HEK293 (cell line): ENCODE data around the gene SLC43A3.

Experiments used
- CTCF ChIA-PET: fragments of 350-600 bp; formaldehyde crosslinking; extraction: SDS; loops from one replicate; lab custom pipeline; 2021; ENCODE audit warnings: antibody characterized with exemption; lab: Yijun Ruan, JAX
- POLR2A ChIA-PET: fragments of 300-600 bp; formaldehyde crosslinking; extraction: SDS; loops from one replicate; lab custom pipeline; 2020; ENCODE audit warnings: antibody characterized with exemption, inconsistent platforms; lab: Yijun Ruan, JAX
- H3K27ac ChIP-seq: fragments of 200-500 bp; sonication (Bioruptor generic); 2 replicates; pipeline ENCODE4 v1.5.1; 2014; ENCODE audit warnings: low read depth, low read length, control low read depth, inconsistent platforms; ENCODE audit errors: extremely low read depth
- H3K36me3 ChIP-seq, 2 experiments: fragments of 200-500 bp in 1 of 2; sonication (Bioruptor generic) in 1 of 2; 1 replicate in 1 of 2; 2 replicates in 1 of 2; pipeline ENCODE4 v1.5.1; 2014 to 2017; ENCODE audit warnings: inconsistent platforms in 2 of 2, low read length in 2 of 2; ENCODE audit not compliant: control insufficient read depth in 2 of 2, insufficient read depth in 1 of 2
- H3K4me1 ChIP-seq: fragments of 200-500 bp; sonication (Bioruptor generic); 2 replicates; pipeline ENCODE4 v1.5.1; 2014; ENCODE audit warnings: mild to moderate bottlenecking, low read length, inconsistent platforms; ENCODE audit not compliant: control insufficient read depth, insufficient read depth
- H3K4me3 ChIP-seq: 2 replicates; pipeline ENCODE4 v1.5.1; 2011; ENCODE audit warnings: low read depth, mild to moderate bottlenecking, control low read depth, low read length, moderate library complexity
- H3K9me3 ChIP-seq: fragments of 200-500 bp; sonication (Bioruptor generic); 2 replicates; pipeline ENCODE4 v1.5.1; 2014; ENCODE audit warnings: low read depth, low read length, inconsistent platforms; ENCODE audit not compliant: control insufficient read depth, insufficient read depth
- GLIS1 ChIP-seq: fragments of 450-650 bp; formaldehyde crosslinking; IDR thresholded peaks from 2 replicates; pipeline ENCODE4 v1.5.1; 2016; ENCODE audit warnings: missing biosample characterization, missing genetic modification characterization
- PRDM1 ChIP-seq: fragments of 450-650 bp; formaldehyde crosslinking; IDR thresholded peaks from 2 replicates; pipeline ENCODE4; 2016; ENCODE audit warnings: missing biosample characterization, missing genetic modification characterization
- ZBTB1 ChIP-seq: fragments of 450-650 bp; formaldehyde crosslinking; IDR thresholded peaks from 2 replicates; pipeline ENCODE4 v1.5.1; 2016; ENCODE audit warnings: missing biosample characterization, missing genetic modification characterization
- ZBTB48 ChIP-seq: fragments of 450-650 bp; formaldehyde crosslinking; IDR thresholded peaks from 2 replicates; pipeline ENCODE4 v1.5.1; 2016; ENCODE audit warnings: missing biosample characterization, missing genetic modification characterization
- ZFP69B ChIP-seq: fragments of 450-650 bp; formaldehyde crosslinking; IDR thresholded peaks from 2 replicates; pipeline ENCODE4 v1.5.1; 2016; ENCODE audit warnings: missing biosample characterization, missing genetic modification characterization
- ZNF112 ChIP-seq: fragments of 450-650 bp; formaldehyde crosslinking; IDR thresholded peaks from 2 replicates; pipeline ENCODE4 v1.5.0; 2017; ENCODE audit warnings: missing biosample characterization, missing genetic modification characterization
- ZNF133 ChIP-seq: fragments of 450-650 bp; formaldehyde crosslinking; IDR thresholded peaks from 2 replicates; pipeline ENCODE4 v1.5.1; 2016; ENCODE audit warnings: missing biosample characterization, missing genetic modification characterization
- ZNF221 ChIP-seq: fragments of 450-650 bp; formaldehyde crosslinking; IDR thresholded peaks from 2 replicates; pipeline ENCODE4 v1.5.1; 2017; ENCODE audit warnings: missing biosample characterization, missing genetic modification characterization, borderline replicate concordance
- ZNF223 ChIP-seq: fragments of 450-650 bp; formaldehyde crosslinking; IDR thresholded peaks from 2 replicates; pipeline ENCODE4 v1.5.1; 2016; ENCODE audit warnings: missing biosample characterization, missing genetic modification characterization
- ZNF239 ChIP-seq: fragments of 450-650 bp; formaldehyde crosslinking; IDR thresholded peaks from 2 replicates; pipeline ENCODE4 v1.5.1; 2016; ENCODE audit warnings: missing biosample characterization, missing genetic modification characterization
- ZNF292 ChIP-seq: fragments of 450-650 bp; formaldehyde crosslinking; IDR thresholded peaks from 2 replicates; pipeline ENCODE4 v1.5.1; 2016; ENCODE audit warnings: low read depth, missing biosample characterization, missing genetic modification characterization, borderline replicate concordance
- ZNF366 ChIP-seq: fragments of 450-650 bp; formaldehyde crosslinking; conservative IDR thresholded peaks from 2 replicates; pipeline ENCODE4 v1.5.1; 2016; ENCODE audit warnings: missing biosample characterization, missing genetic modification characterization
- ZNF394 ChIP-seq: fragments of 450-650 bp; formaldehyde crosslinking; IDR thresholded peaks from 2 replicates; pipeline ENCODE4 v1.5.1; 2016; ENCODE audit warnings: missing biosample characterization, missing genetic modification characterization, mild to moderate bottlenecking, moderate library complexity, borderline replicate concordance
- ZNF549 ChIP-seq: fragments of 450-650 bp; IDR thresholded peaks from 2 replicates; pipeline ENCODE4 v1.5.1; 2018; ENCODE audit warnings: missing biosample characterization, missing genetic modification characterization, mild to moderate bottlenecking, inconsistent platforms, moderate library complexity
- ZNF558 ChIP-seq: fragments of 450-650 bp; formaldehyde crosslinking; IDR thresholded peaks from 2 replicates; pipeline ENCODE4 v1.5.1; 2016; ENCODE audit warnings: missing biosample characterization, missing genetic modification characterization
- ZNF585B ChIP-seq: fragments of 450-650 bp; formaldehyde crosslinking; IDR thresholded peaks from 2 replicates; pipeline ENCODE4 v1.5.1; 2016; ENCODE audit warnings: missing biosample characterization, missing genetic modification characterization
- ZNF621 ChIP-seq: fragments of 450-650 bp; formaldehyde crosslinking; IDR thresholded peaks from 2 replicates; pipeline ENCODE4 v1.5.1; 2017; ENCODE audit warnings: missing biosample characterization, missing genetic modification characterization
- ZNF677 ChIP-seq: fragments of 450-650 bp; IDR thresholded peaks from 2 replicates; pipeline ENCODE4 v1.5.0; 2018; ENCODE audit warnings: missing biosample characterization, mild to moderate bottlenecking, missing genetic modification characterization, moderate library complexity
- ZSCAN16 ChIP-seq: fragments of 450-650 bp; formaldehyde crosslinking; IDR thresholded peaks from 2 replicates; pipeline ENCODE4 v1.5.1; 2016; ENCODE audit warnings: missing biosample characterization, missing genetic modification characterization
- TF ChIP-seq, protein P1 (sequence below): sonication (generic); formaldehyde crosslinking; IDR thresholded peaks from 2 replicates; pipeline ENCODE4 v1.8.1; 2022; ENCODE audit warnings: mild to moderate bottlenecking, moderate library complexity, missing genetic modification reagents
- TF ChIP-seq, protein P2 (sequence below): fragments of 450-650 bp; formaldehyde crosslinking; IDR thresholded peaks from 2 replicates; pipeline ENCODE4 v1.5.1; 2016; ENCODE audit warnings: missing biosample characterization, missing genetic modification characterization
- TF ChIP-seq, protein P3 (sequence below): fragments of 450-650 bp; formaldehyde crosslinking; IDR thresholded peaks from 2 replicates; pipeline ENCODE4 v1.5.1; 2016; ENCODE audit warnings: missing biosample characterization, missing genetic modification characterization
- TF ChIP-seq, protein P4 (sequence below): fragments of 450-650 bp; formaldehyde crosslinking; IDR thresholded peaks from 2 replicates; pipeline ENCODE4 v1.5.1; 2017; ENCODE audit warnings: missing biosample characterization, missing genetic modification characterization
- TF ChIP-seq, protein P5 (sequence below): fragments of 450-650 bp; formaldehyde crosslinking; IDR thresholded peaks from 2 replicates; pipeline ENCODE4 v1.5.0; 2017; ENCODE audit warnings: missing biosample characterization, missing genetic modification characterization, borderline replicate concordance

SLC43A3 gene

DNA sequence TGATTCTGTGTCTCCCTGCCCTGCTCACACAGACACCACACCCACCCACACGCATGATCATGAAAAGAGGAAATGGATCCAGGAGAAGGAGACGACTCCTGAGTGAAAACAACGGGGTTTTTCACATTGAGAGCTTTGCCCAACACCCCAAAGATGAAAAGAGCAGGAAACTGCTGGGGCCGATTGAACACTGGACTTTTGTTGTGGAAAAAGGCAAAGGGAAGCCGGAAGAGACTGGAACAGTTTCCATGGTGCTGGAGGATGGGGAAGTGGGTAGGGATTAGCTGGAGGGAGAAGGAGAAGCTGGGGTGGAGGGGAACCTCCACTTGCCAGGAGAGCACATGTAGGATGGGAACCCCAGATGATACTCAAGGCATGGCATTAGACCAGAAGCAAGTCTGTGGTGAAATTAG, 5.2 kb upstream of the SLC43A3 start:
- POLR2A ChIA-PET: no interaction called here
- CTCF ChIA-PET: interaction anchor here (0.9 kb wide), 1 partner anchor 83 kb away, joined by 3 read pairs; no protein-coding TSS in a partner anchor
- TF ChIP-seq ZNF677 (tag by site-specific recombination): no peak
- TF ChIP-seq ZNF394 (tag by site-specific recombination): peak; percentile 42; the same call in 1 of the 2 replicates
- TF ChIP-seq, all 188 proteins: peak for 1
- Histone ChIP-seq H3K4me1 (no peaks in the 10 kb centered on the region), H3K36me3 (no peaks in the 10 kb centered on the region), H3K4me3 (no peak overlapping the region), H3K9me3 (no peaks in the 10 kb centered on the region), H3K27ac (no peak overlapping the region)

DNA sequence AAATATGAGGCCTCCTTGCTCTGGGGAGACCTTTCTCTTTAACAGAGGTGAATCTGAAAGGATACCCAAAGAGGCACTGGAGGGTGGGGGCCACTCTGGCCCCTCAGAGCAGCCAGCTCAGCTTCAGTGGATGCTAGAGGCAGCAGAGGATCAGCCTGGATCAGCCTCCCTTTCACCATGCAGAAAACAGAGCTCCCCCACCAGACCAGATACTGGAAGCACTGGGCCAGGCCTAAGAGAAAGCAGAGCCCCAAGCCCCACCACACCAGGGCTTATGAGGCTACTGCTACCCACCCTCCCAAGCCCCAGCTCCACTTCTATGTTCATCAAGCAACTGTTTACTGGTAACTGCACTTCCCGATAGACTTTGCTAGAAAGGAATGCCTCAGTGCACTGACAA, 4.0 kb upstream of the SLC43A3 start:
- TF ChIP-seq ZSCAN16 (tag by site-specific recombination) (no peak), ZNF292 (tag by site-specific recombination) (no peak), ZNF239 (tag by site-specific recombination) (no peak), ZFP69B (no peak)
- TF ChIP-seq, protein P1, sequence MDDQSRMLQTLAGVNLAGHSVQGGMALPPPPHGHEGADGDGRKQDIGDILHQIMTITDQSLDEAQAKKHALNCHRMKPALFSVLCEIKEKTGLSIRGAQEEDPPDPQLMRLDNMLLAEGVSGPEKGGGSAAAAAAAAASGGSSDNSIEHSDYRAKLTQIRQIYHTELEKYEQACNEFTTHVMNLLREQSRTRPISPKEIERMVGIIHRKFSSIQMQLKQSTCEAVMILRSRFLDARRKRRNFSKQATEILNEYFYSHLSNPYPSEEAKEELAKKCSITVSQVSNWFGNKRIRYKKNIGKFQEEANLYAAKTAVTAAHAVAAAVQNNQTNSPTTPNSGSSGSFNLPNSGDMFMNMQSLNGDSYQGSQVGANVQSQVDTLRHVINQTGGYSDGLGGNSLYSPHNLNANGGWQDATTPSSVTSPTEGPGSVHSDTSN: no peak
- no peaks in the 10 kb centered on the region for H3K36me3 ChIP-seq
- H3K27ac ChIP-seq: no peak overlapping the region
- H3K9me3 ChIP-seq: no peaks in the 10 kb centered on the region
- no peak overlapping the region for H3K4me3 ChIP-seq
- CTCF ChIA-PET: interaction anchor here (1.0 to 1.9 kb wide), 5 partner anchors 26 to 96 kb away, joined by 3 to 9 read pairs (median 3); no protein-coding TSS in a partner anchor
- POLR2A ChIA-PET: no interaction called here
- H3K4me1 ChIP-seq: no peaks in the 10 kb centered on the region

DNA sequence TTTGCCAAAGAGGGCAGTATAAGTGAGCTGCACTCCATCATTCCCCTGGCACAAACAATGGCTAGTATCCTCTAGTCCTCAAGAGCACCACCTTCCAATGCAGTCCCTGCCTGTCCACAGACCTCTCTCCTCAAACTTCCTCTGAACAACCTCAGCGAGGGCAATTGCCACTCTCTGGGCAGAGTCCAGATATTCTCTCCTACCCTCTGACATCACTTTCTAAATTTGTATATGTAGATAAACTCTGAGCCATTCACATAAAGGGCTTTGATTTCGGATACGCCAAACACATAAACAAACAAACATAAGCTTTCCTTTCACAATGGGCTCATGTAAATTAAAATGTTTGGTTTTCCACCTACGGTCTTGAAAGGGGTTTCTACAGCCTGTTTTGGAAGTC, 3.0 kb upstream of the SLC43A3 start:
- Histone ChIP-seq H3K4me3 (no peak overlapping the region), H3K9me3 (no peaks in the 10 kb centered on the region), H3K36me3 (no peaks in the 10 kb centered on the region), H3K4me1 (no peaks in the 10 kb centered on the region), H3K27ac (no peak overlapping the region)
- POLR2A ChIA-PET: interaction anchor here (1.2 kb wide), 1 partner anchor 45 kb away, joined by 3 read pairs; no protein-coding TSS in a partner anchor
- CTCF ChIA-PET: interaction anchor here (0.7 to 1.9 kb wide), 6 partner anchors 27 to 97 kb away, joined by 3 to 9 read pairs (median 4); no protein-coding TSS in a partner anchor
- TF ChIP-seq, protein P2, sequence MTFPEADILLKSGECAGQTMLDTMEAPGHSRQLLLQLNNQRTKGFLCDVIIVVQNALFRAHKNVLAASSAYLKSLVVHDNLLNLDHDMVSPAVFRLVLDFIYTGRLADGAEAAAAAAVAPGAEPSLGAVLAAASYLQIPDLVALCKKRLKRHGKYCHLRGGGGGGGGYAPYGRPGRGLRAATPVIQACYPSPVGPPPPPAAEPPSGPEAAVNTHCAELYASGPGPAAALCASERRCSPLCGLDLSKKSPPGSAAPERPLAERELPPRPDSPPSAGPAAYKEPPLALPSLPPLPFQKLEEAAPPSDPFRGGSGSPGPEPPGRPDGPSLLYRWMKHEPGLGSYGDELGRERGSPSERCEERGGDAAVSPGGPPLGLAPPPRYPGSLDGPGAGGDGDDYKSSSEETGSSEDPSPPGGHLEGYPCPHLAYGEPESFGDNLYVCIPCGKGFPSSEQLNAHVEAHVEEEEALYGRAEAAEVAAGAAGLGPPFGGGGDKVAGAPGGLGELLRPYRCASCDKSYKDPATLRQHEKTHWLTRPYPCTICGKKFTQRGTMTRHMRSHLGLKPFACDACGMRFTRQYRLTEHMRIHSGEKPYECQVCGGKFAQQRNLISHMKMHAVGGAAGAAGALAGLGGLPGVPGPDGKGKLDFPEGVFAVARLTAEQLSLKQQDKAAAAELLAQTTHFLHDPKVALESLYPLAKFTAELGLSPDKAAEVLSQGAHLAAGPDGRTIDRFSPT (tag by site-specific recombination): no peak
- TF ChIP-seq, protein P3, sequence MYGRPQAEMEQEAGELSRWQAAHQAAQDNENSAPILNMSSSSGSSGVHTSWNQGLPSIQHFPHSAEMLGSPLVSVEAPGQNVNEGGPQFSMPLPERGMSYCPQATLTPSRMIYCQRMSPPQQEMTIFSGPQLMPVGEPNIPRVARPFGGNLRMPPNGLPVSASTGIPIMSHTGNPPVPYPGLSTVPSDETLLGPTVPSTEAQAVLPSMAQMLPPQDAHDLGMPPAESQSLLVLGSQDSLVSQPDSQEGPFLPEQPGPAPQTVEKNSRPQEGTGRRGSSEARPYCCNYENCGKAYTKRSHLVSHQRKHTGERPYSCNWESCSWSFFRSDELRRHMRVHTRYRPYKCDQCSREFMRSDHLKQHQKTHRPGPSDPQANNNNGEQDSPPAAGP: no peak
- TF ChIP-seq ZNF366: no peak
- no peak for TF ChIP-seq GLIS1 (tag by site-specific recombination)
- TF ChIP-seq ZNF223 (tag by site-specific recombination): no peak
- no peak for TF ChIP-seq ZFP69B
- no peak for TF ChIP-seq ZNF585B
- no peak for TF ChIP-seq ZBTB1 (tag by site-specific recombination)
- TF ChIP-seq PRDM1 (tag by site-specific recombination): no peak
- TF ChIP-seq ZNF292 (tag by site-specific recombination): no peak
- TF ChIP-seq ZNF221 (tag by site-specific recombination): no peak
- no peak for TF ChIP-seq ZNF549 (tag by site-specific recombination)
- TF ChIP-seq, protein P4, sequence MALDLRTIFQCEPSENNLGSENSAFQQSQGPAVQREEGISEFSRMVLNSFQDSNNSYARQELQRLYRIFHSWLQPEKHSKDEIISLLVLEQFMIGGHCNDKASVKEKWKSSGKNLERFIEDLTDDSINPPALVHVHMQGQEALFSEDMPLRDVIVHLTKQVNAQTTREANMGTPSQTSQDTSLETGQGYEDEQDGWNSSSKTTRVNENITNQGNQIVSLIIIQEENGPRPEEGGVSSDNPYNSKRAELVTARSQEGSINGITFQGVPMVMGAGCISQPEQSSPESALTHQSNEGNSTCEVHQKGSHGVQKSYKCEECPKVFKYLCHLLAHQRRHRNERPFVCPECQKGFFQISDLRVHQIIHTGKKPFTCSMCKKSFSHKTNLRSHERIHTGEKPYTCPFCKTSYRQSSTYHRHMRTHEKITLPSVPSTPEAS: no peak
- no peak for TF ChIP-seq ZNF621 (tag by site-specific recombination)
- no peak for TF ChIP-seq ZNF558 (tag by site-specific recombination)
- TF ChIP-seq ZNF112 (tag by site-specific recombination): no peak
- no peak for TF ChIP-seq ZBTB48
- TF ChIP-seq ZNF133 (tag by site-specific recombination): no peak
- TF ChIP-seq, protein P5, sequence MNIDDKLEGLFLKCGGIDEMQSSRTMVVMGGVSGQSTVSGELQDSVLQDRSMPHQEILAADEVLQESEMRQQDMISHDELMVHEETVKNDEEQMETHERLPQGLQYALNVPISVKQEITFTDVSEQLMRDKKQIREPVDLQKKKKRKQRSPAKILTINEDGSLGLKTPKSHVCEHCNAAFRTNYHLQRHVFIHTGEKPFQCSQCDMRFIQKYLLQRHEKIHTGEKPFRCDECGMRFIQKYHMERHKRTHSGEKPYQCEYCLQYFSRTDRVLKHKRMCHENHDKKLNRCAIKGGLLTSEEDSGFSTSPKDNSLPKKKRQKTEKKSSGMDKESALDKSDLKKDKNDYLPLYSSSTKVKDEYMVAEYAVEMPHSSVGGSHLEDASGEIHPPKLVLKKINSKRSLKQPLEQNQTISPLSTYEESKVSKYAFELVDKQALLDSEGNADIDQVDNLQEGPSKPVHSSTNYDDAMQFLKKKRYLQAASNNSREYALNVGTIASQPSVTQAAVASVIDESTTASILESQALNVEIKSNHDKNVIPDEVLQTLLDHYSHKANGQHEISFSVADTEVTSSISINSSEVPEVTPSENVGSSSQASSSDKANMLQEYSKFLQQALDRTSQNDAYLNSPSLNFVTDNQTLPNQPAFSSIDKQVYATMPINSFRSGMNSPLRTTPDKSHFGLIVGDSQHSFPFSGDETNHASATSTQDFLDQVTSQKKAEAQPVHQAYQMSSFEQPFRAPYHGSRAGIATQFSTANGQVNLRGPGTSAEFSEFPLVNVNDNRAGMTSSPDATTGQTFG: no peak
